ENCODE results near the gene RACK1. TPM values are rescaled to one million over a fixed set of nuclear protein-coding genes. Genes with fewer than 3 reads are reported as not detected.
A peak's percentile ranks its signal among the peaks of the same experiment; 100 is the strongest.

The RACK1 gene
- polyA plus RNA-seq, 2 of the 4 experiments (the other 2 are of a cell fraction) = 2,590 to 3,139 TPM

DNA sequence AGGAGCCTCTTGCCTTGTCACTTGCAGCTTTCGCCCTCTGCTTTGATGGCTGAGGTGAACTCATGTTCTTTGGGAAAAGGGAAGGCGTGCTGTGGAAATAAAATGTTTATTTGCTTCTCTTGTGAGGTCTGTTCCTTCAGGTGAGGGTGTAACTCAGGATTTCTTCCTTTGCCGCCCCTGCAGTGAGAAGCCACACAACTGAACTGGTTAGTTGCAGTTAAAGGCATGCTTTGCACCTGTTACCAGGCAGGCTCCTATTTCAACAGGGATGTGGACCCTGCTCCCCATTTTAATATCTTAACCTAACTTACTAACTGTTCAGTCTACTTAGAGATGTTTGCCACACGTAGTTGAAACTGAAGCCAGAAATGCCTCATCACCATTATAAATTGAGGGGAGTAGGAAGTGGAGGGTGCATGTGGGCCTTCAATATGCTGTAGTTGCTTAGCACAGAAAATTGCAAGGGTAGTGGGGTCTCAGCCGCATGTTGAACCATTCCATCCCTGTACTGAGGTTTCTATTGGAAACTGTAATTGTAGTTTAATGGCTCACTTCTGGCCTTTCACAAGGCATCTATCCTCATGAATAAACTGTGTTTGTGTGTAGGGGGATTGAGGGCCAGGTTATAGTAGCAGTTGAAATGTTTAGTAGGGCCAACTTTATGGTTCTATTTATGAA, 7.9 kb downstream of the RACK1 start:
- TF ChIP-seq TP53 (CRISPR knock-in tag; IDR thresholded peaks at IDR 0.05) (peak; percentile 77; the same call in 1 of the 2 replicates), HOXB13 (CRISPR knock-in tag; IDR thresholded peaks at IDR 0.05; ENCODE audit: low read depth) (0 out of 2 replicates have a peak, but pooled peaks have one; percentile 20), MAFK (IDR thresholded peaks at IDR 0.05; ENCODE audit: partially characterized antibody) (no peak), ZFP36 (IDR thresholded peaks at IDR 0.05; ENCODE audit: borderline replicate concordance, partially characterized antibody) (no peak), TFCP2L1 (CRISPR knock-in tag; IDR thresholded peaks at IDR 0.05) (peak; percentile 89), POLR2AphosphoS2 (conservative IDR thresholded peaks at IDR 0.05; ENCODE audit: low read length) (peak; percentile 95), KDM1A (IDR thresholded peaks at IDR 0.05; ENCODE audit: low read depth) (no peak), POLR2A (IDR thresholded peaks at IDR 0.05; ENCODE audit: low read length) (no peak; the same call in 1 of the 2 replicates), HOXB5 (CRISPR knock-in tag; IDR thresholded peaks at IDR 0.05) (no peak), PHF8 (IDR thresholded peaks at IDR 0.05; ENCODE audit: borderline replicate concordance, low read depth) (no peak), SREBF2 (IDR thresholded peaks at IDR 0.05) (no peak), JUN (IDR thresholded peaks at IDR 0.05) (peak; percentile 65), CHD4 (IDR thresholded peaks at IDR 0.05; ENCODE audit: borderline replicate concordance) (no peak), HOXA7 (CRISPR knock-in tag; IDR thresholded peaks at IDR 0.05) (peak; percentile 90), FOSB (CRISPR knock-in tag; IDR thresholded peaks at IDR 0.05) (peak; percentile 88), FOXS1 (CRISPR knock-in tag; IDR thresholded peaks at IDR 0.05) (no peak), CBX2 (IDR thresholded peaks at IDR 0.05; ENCODE audit: borderline replicate concordance, low read depth) (no peak), RAD21 (conservative IDR thresholded peaks at IDR 0.05 in 1 of 2, IDR thresholded peaks at IDR 0.05 in 1 of 2) (no peak), EHF (CRISPR knock-in tag; IDR thresholded peaks at IDR 0.05) (no peak), ESRRA (IDR thresholded peaks at IDR 0.05; ENCODE audit: borderline replicate concordance, low read length) (no peak)
- TF ChIP-seq, protein P1, sequence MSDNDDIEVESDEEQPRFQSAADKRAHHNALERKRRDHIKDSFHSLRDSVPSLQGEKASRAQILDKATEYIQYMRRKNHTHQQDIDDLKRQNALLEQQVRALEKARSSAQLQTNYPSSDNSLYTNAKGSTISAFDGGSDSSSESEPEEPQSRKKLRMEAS (IDR thresholded peaks at IDR 0.05) = no peak
- TF ChIP-seq, protein P2, sequence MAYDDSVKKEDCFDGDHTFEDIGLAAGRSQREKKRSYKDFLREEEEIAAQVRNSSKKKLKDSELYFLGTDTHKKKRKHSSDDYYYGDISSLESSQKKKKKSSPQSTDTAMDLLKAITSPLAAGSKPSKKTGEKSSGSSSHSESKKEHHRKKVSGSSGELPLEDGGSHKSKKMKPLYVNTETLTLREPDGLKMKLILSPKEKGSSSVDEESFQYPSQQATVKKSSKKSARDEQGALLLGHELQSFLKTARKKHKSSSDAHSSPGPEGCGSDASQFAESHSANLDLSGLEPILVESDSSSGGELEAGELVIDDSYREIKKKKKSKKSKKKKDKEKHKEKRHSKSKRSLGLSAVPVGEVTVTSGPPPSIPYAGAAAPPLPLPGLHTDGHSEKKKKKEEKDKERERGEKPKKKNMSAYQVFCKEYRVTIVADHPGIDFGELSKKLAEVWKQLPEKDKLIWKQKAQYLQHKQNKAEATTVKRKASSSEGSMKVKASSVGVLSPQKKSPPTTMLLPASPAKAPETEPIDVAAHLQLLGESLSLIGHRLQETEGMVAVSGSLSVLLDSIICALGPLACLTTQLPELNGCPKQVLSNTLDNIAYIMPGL (CRISPR knock-in tag; IDR thresholded peaks at IDR 0.05; ENCODE audit: borderline replicate concordance) = peak; percentile 78; the same call in 1 of the 2 replicates
- TF ChIP-seq, protein P3, sequence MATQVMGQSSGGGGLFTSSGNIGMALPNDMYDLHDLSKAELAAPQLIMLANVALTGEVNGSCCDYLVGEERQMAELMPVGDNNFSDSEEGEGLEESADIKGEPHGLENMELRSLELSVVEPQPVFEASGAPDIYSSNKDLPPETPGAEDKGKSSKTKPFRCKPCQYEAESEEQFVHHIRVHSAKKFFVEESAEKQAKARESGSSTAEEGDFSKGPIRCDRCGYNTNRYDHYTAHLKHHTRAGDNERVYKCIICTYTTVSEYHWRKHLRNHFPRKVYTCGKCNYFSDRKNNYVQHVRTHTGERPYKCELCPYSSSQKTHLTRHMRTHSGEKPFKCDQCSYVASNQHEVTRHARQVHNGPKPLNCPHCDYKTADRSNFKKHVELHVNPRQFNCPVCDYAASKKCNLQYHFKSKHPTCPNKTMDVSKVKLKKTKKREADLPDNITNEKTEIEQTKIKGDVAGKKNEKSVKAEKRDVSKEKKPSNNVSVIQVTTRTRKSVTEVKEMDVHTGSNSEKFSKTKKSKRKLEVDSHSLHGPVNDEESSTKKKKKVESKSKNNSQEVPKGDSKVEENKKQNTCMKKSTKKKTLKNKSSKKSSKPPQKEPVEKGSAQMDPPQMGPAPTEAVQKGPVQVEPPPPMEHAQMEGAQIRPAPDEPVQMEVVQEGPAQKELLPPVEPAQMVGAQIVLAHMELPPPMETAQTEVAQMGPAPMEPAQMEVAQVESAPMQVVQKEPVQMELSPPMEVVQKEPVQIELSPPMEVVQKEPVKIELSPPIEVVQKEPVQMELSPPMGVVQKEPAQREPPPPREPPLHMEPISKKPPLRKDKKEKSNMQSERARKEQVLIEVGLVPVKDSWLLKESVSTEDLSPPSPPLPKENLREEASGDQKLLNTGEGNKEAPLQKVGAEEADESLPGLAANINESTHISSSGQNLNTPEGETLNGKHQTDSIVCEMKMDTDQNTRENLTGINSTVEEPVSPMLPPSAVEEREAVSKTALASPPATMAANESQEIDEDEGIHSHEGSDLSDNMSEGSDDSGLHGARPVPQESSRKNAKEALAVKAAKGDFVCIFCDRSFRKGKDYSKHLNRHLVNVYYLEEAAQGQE (IDR thresholded peaks at IDR 0.05) = 0 out of 2 replicates have a peak, but pooled peaks have one; percentile 20
- TF ChIP-seq, protein P4, sequence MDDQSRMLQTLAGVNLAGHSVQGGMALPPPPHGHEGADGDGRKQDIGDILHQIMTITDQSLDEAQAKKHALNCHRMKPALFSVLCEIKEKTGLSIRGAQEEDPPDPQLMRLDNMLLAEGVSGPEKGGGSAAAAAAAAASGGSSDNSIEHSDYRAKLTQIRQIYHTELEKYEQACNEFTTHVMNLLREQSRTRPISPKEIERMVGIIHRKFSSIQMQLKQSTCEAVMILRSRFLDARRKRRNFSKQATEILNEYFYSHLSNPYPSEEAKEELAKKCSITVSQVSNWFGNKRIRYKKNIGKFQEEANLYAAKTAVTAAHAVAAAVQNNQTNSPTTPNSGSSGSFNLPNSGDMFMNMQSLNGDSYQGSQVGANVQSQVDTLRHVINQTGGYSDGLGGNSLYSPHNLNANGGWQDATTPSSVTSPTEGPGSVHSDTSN (IDR thresholded peaks at IDR 0.05) = peak; percentile 26; the same call in 1 of the 2 replicates
- TF ChIP-seq, protein P5, sequence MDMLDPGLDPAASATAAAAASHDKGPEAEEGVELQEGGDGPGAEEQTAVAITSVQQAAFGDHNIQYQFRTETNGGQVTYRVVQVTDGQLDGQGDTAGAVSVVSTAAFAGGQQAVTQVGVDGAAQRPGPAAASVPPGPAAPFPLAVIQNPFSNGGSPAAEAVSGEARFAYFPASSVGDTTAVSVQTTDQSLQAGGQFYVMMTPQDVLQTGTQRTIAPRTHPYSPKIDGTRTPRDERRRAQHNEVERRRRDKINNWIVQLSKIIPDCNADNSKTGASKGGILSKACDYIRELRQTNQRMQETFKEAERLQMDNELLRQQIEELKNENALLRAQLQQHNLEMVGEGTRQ (IDR thresholded peaks at IDR 0.05) = no peak
- Histone ChIP-seq H3K4me2 (no peak overlapping the region), H3K4me3 (no peak overlapping the region), H3K4me1 (peaks cover 19% of the 10 kb centered on the region; the same call in 2 of the 3 replicates), H3K27ac (peak overlapping the region in 1 of 2 experiments; percentile 47; a peak in 2 of 6 replicates), H3K9me3 (no peaks in the 10 kb centered on the region)
- 88% methylated on average over 5 of the region's 5 CpGs for WGBS (ENCODE audit: missing lambda C conversion rate)
- FAIRE-seq = no peak
- ChIA-PET POLR2A (interaction anchor here (1.1 to 4.2 kb wide), 6 partner anchors 9 to 46 kb away, joined by 3 to 25 read pairs (median 4); partner anchors contain the start of genes RACK1, TRIM41 and TRIM7), CTCF (interaction anchor here (0.9 to 1.0 kb wide), 2 partner anchors 21 to 38 kb away, joined by 3 to 4 read pairs; no protein-coding TSS in a partner anchor)
- DNase-seq (ENCODE audit: low read depth in 1 of 2, low spot score in 1 of 2) = no peak
- no peak for ATAC-seq

Measured in A549 (cell line).